Measurements from ENCODE around the gene HCN2. TPM values are rescaled to one million over a fixed set of nuclear protein-coding genes. Genes with fewer than 3 reads are reported as not detected.

Gene HCN2
- total and polyA plus RNA-seq, 2 of the 13 experiments (the other 11 are each of a cell fraction or from before 2014, with no cell fraction given) = 0.01 TPM; not detected in 1

DNA sequence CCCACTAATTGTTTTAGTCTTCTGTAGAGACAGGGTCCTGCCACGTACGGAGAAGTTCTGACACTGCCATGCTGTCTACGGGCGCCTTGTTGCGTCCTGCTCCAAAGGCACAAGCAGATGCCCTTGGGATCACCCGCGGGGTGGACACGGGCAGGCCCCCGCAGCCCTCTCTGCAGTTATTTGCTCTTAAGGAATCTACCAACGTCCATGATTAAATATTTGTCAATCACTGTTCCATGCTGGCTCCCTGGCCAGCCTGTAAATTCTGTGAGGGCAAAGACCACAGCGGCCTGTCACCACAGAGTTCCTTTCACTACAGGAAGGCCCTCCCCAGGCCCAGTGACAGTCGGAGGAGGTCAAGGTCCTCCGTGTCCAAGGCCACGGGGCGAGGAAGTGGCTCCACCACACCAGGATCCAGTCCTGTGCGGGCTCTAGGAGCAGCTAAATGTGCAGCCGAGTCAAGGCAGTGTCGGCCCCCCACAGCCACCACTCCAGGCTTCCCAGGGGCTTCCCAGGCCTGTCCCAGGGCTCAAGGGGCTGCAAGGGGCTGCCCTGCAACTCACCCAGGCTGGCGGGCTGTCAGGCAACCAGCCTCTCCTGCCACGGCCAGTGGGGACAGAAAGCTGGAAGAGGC lies 71.2 kb downstream of the HCN2 start (continued):
- TF ChIP-seq SNAPC4 (CRISPR knock-in tag; IDR thresholded peaks at IDR 0.05) = 0 out of 2 replicates have a peak, but pooled peaks have one; percentile 28
- TF ChIP-seq CEBPB (IDR thresholded peaks at IDR 0.05; ENCODE audit: borderline replicate concordance, low read depth, low read length) = no peak
- peak; percentile 39; the same call in 1 of the 2 replicates for TF ChIP-seq NRL (CRISPR knock-in tag; IDR thresholded peaks at IDR 0.05; ENCODE audit: borderline replicate concordance)
- no peak for TF ChIP-seq ATF5 (CRISPR knock-in tag; IDR thresholded peaks at IDR 0.05; ENCODE audit: low read depth)
- peak; percentile 76 for TF ChIP-seq TFAP4 (IDR thresholded peaks at IDR 0.05; ENCODE audit: borderline replicate concordance, low read depth)
- TF ChIP-seq DR1 (CRISPR knock-in tag; IDR thresholded peaks at IDR 0.05) = peak; percentile 54
- no peak for TF ChIP-seq TEF (CRISPR knock-in tag; IDR thresholded peaks at IDR 0.05)
- no peak for TF ChIP-seq ZNF225 (CRISPR knock-in tag; IDR thresholded peaks at IDR 0.05)
- TF ChIP-seq ZNF382 (CRISPR knock-in tag; IDR thresholded peaks at IDR 0.05; ENCODE audit: borderline replicate concordance) = no peak
- peak; percentile 36; the same call in 1 of the 2 replicates for TF ChIP-seq ZMYM3 (CRISPR knock-in tag; IDR thresholded peaks at IDR 0.05)
- no peak for TF ChIP-seq SNAPC2 (CRISPR knock-in tag; IDR thresholded peaks at IDR 0.05)
- peak; percentile 89 for TF ChIP-seq ZC3H13 (CRISPR knock-in tag; IDR thresholded peaks at IDR 0.05)
- no peak for TF ChIP-seq ZSCAN30 (CRISPR knock-in tag; IDR thresholded peaks at IDR 0.05)
- TF ChIP-seq, protein P1, sequence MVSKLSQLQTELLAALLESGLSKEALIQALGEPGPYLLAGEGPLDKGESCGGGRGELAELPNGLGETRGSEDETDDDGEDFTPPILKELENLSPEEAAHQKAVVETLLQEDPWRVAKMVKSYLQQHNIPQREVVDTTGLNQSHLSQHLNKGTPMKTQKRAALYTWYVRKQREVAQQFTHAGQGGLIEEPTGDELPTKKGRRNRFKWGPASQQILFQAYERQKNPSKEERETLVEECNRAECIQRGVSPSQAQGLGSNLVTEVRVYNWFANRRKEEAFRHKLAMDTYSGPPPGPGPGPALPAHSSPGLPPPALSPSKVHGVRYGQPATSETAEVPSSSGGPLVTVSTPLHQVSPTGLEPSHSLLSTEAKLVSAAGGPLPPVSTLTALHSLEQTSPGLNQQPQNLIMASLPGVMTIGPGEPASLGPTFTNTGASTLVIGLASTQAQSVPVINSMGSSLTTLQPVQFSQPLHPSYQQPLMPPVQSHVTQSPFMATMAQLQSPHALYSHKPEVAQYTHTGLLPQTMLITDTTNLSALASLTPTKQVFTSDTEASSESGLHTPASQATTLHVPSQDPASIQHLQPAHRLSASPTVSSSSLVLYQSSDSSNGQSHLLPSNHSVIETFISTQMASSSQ (IDR thresholded peaks at IDR 0.05; ENCODE audit: low read depth) = peak; percentile 49; the same call in 1 of the 2 replicates
- TF ChIP-seq, protein P1 (CRISPR knock-in tag; IDR thresholded peaks at IDR 0.05; ENCODE audit: borderline replicate concordance) = peak; percentile 30; the same call in 1 of the 2 replicates
- peak; percentile 32; the same call in 1 of the 2 replicates for TF ChIP-seq ARNT2 (CRISPR knock-in tag; IDR thresholded peaks at IDR 0.05; ENCODE audit: low read depth)
- TF ChIP-seq NR2F6 (IDR thresholded peaks at IDR 0.05) = peak; percentile 89
- peak; percentile 96 for TF ChIP-seq NR2F6 (CRISPR knock-in tag; IDR thresholded peaks at IDR 0.05)

All from HepG2 (cell line).